ENCODE data around the gene EIF4G1.
A peak's percentile ranks its signal among the peaks of the same experiment; 100 is the strongest.

Gene EIF4G1

DNA sequence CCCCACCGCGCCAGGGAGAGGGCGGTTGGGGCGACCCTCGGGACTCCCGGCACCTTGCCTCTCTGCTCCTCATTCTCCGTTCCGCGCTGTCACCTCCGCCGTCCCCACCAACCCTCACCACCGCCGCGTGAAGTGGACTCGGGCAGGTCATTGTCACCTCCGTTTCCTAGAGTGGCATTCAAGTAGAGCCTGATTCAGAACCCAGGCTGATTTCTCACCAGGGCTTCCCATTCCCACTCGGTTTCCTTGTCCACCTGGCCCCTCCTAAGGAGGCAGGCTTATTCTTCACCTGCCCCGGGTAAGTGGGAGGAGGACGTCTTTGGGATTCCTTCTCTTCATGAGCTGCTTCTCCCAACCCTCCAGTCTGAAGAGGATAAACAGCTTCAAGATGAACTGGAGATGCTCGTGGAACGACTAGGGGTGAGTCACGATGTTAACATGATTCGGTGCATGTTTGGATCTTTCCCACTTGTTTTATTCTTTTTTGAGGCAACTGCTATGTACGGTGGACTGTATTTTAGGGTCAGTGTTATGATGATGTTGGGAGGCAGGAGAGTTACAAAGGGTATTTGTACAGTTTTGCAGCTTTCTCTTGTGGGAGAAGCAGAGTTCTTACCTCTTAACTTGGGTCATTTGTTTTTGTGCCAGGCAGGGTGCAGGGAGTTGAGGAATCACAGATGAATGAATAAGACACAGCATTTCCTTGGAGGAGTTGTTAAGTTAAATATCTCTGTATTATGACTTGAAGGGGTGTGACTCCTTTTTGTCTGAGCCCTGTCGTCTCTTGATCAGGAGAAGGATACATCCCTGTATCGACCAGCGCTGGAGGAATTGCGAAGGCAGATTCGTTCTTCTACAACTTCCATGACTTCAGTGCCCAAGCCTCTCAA lies 14.7 kb upstream of the EIF4G1 start:
- H3K4me1 ChIP-seq, result peaks cover 0 to 25% (median 18%) of the 10 kb centered on the region in 4 donors
- TF ChIP-seq, protein P1, sequence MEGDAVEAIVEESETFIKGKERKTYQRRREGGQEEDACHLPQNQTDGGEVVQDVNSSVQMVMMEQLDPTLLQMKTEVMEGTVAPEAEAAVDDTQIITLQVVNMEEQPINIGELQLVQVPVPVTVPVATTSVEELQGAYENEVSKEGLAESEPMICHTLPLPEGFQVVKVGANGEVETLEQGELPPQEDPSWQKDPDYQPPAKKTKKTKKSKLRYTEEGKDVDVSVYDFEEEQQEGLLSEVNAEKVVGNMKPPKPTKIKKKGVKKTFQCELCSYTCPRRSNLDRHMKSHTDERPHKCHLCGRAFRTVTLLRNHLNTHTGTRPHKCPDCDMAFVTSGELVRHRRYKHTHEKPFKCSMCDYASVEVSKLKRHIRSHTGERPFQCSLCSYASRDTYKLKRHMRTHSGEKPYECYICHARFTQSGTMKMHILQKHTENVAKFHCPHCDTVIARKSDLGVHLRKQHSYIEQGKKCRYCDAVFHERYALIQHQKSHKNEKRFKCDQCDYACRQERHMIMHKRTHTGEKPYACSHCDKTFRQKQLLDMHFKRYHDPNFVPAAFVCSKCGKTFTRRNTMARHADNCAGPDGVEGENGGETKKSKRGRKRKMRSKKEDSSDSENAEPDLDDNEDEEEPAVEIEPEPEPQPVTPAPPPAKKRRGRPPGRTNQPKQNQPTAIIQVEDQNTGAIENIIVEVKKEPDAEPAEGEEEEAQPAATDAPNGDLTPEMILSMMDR (IDR thresholded peaks at IDR 0.05), result no peak
- intact Hi-C loops (cut with DNase I; ENCODE audit: low total_unique reads), result loop anchor here (2.0 to 5.0 kb wide), 2 partner anchors 39 to 162 kb away; partner anchors contain the start of gene EIF2B5
- peak overlapping the region; percentile 73 to 75 for H3K4me3 ChIP-seq
- DNase-seq, result no peak
- H3K27ac ChIP-seq, result peak overlapping the region; percentile 68 to 85
- peaks cover 36 to 46% (median 41%) of the 10 kb centered on the region in 3 donors for H3K36me3 ChIP-seq
- no peaks in the 10 kb centered on the region for H3K27me3 ChIP-seq
- H3K9me3 ChIP-seq, result no peaks in the 10 kb centered on the region

GRCh38 chr3:184300378-184300720 lies 14.1 kb upstream of the EIF4G1 start:
- H3K4me1 ChIP-seq, result peaks cover 0 to 25% (median 18%) of the 10 kb centered on the region in 4 donors
- no peaks in the 10 kb centered on the region for H3K9me3 ChIP-seq
- H3K36me3 ChIP-seq, result peaks cover 42 to 52% (median 47%) of the 10 kb centered on the region in 3 donors
- no peaks in the 10 kb centered on the region for H3K27me3 ChIP-seq
- intact Hi-C loops (cut with DNase I; ENCODE audit: low total_unique reads), result no loop called here
- TF ChIP-seq, protein P1 (IDR thresholded peaks at IDR 0.05), result no peak
- no peak for DNase-seq
- H3K4me3 ChIP-seq, result peak overlapping the region; percentile 73 to 75
- H3K27ac ChIP-seq, result no peak overlapping the region

- intact Hi-C loops (cut with DNase I; ENCODE audit: low total_unique reads), result no loop called here
- peaks cover 75 to 89% (median 80%) of the 10 kb centered on the region in 3 donors for H3K36me3 ChIP-seq
Observed at GRCh38 chr3:184305577-184305976, 8.8 kb upstream of the EIF4G1 start.

DNA sequence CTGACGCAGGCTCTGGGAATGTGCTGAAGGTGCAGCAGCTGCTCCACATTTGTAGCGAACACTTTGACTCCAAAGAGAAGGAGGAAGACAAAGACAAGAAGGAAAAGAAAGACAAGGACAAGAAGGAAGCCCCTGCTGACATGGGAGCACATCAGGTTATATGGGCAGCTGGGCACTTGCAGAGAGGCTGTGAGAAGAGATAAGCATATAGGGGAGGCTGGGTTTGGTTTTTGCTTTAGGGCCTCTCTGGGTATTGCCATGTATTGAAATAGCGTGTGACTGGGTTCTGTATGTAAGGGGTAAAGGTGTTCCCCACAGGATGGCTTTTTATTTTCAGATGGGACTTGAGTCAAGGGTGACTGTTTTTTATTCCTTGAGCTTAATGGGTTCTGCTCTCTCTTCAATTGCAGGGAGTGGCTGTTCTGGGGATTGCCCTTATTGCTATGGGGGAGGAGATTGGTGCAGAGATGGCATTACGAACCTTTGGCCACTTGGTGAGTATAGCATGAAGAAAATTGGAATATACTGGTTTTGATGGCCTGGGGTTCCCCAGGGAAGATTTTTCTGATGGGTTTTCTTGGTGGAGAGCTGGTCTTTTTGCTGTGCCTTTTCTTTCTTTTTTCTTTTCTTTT lies 7.9 kb upstream of the EIF4G1 start:
- no peak overlapping the region for H3K4me3 ChIP-seq
- intact Hi-C loops (cut with DNase I; ENCODE audit: low total_unique reads), result no loop called here
- H3K36me3 ChIP-seq, result peaks cover 72 to 80% (median 75%) of the 10 kb centered on the region in 3 donors
- DNase-seq, result no peak
- H3K9me3 ChIP-seq, result no peaks in the 10 kb centered on the region
- H3K27me3 ChIP-seq, result no peaks in the 10 kb centered on the region
- no peak overlapping the region for H3K27ac ChIP-seq
- peaks cover 0 to 3% (median 0%) of the 10 kb centered on the region in 4 donors for H3K4me1 ChIP-seq
- TF ChIP-seq, protein P1 (IDR thresholded peaks at IDR 0.05), result no peak

More at GRCh38 chr3:184305577-184305976, 8.8 kb upstream of the EIF4G1 start:
- Histone ChIP-seq H3K27me3 (no peaks in the 10 kb centered on the region), H3K4me3 (no peak overlapping the region), H3K4me1 (peaks cover 0 to 7% (median 4%) of the 10 kb centered on the region in 4 donors), H3K27ac (no peak overlapping the region), H3K9me3 (no peaks in the 10 kb centered on the region)
- no peak for DNase-seq
- TF ChIP-seq, protein P1 (IDR thresholded peaks at IDR 0.05), result peak in 1 of 2 experiments; percentile 7

GRCh38 chr3:184307915-184308314 lies 6.5 kb upstream of the EIF4G1 start:
- no peak for DNase-seq
- H3K27me3 ChIP-seq, result no peaks in the 10 kb centered on the region
- no peaks in the 10 kb centered on the region for H3K9me3 ChIP-seq
- H3K4me1 ChIP-seq, result no peaks in the 10 kb centered on the region
- H3K27ac ChIP-seq, result no peak overlapping the region
- TF ChIP-seq, protein P1 (IDR thresholded peaks at IDR 0.05), result no peak
- peaks cover 58 to 66% (median 60%) of the 10 kb centered on the region in 3 donors for H3K36me3 ChIP-seq
- H3K4me3 ChIP-seq, result no peak overlapping the region
- intact Hi-C loops (cut with DNase I; ENCODE audit: low total_unique reads), result no loop called here

All from tibial artery (tissue), 4 donors.